Stimulated activated naive CD8-positive, alpha-beta T cell treated with anti-CD3 and anti-CD28 coated beads, Interleukin-15, Interleukin-2, amounts not matched to agents 100 ng/mL and 50 ng/mL, for 24 hours (primary cell): ENCODE measurements around the gene SLC24A5.

Experiments used
- H3K27ac Mint-ChIP-seq: one replicate; pipeline ENCODE4 v1.8.0; 2021; ENCODE audit warnings: mild to moderate bottlenecking, mixed read lengths
- H3K27me3 Mint-ChIP-seq: one replicate; pipeline ENCODE4 v1.8.0; 2021; ENCODE audit warnings: mixed read lengths
- H3K36me3 Mint-ChIP-seq: one replicate; pipeline ENCODE4 v1.8.0; 2021; ENCODE audit warnings: low read depth, mixed read lengths
- H3K4me1 Mint-ChIP-seq: one replicate; pipeline ENCODE4 v1.8.0; 2021; ENCODE audit warnings: low read depth, mixed read lengths
- H3K4me3 Mint-ChIP-seq: one replicate; pipeline ENCODE4 v1.8.0; 2021; ENCODE audit warnings: mild to moderate bottlenecking, mixed read lengths
- H3K9me3 Mint-ChIP-seq: one replicate; pipeline ENCODE4 v1.8.0; 2021; ENCODE audit warnings: mixed read lengths

SLC24A5 gene

DNA sequence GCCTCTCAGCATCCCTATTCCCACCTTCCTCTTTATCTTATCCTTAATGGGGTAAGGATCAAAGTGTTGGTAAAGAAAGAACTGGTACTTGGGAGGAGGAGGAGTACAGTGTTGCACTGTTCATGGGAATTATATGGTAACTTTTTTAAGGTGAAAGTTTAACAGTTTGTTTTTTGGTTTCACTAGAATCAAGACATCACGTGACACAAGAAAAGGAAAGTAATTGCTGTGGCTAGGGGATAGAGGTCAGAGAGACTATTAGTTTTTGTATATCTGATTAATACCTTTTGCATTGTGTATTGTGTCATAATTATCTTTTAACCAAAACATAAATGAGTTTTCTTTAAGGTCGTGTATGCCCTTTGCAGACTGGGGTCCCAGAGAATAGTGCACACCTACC lies 23.5 kb upstream of the SLC24A5 start:
- Mint-ChIP-seq H3K9me3 (no peaks in the 10 kb centered on the region), H3K4me3 (no peak overlapping the region), H3K27me3 (peaks cover 6% of the 10 kb centered on the region), H3K4me1 (no peaks in the 10 kb centered on the region), H3K36me3 (no peaks in the 10 kb centered on the region), H3K27ac (no peak overlapping the region)

DNA sequence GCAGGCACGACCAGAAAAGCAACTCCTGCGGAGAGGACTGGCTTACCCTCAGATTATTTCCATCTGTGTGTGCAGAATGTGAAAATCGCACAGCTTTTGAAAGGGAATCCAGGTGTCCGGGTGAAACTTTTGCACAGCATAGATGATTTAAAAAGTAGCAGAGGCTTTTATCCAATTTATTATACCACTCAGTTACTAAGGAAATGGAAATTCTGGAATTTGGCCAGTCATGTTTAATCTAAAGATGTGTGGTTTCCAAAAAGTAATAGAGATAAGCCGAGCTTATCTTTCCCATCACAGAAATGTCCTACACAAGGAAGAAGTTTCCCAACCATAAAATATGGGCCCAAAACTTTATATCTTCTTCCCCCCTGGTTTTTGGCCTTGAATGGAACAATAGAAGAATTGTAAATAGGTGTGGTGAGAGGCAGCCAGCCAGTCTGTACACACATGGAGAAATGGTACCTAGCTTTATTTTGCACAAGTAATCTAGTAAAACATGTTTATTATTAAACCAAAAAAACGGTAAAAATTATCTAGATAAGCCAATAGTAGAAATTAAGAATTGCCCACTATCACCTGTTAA lies 19.3 kb upstream of the SLC24A5 start:
- no peaks in the 10 kb centered on the region for H3K9me3 Mint-ChIP-seq
- H3K36me3 Mint-ChIP-seq, result no peaks in the 10 kb centered on the region
- no peak overlapping the region for H3K27ac Mint-ChIP-seq
- H3K27me3 Mint-ChIP-seq, result peaks cover 23% of the 10 kb centered on the region
- H3K4me3 Mint-ChIP-seq, result no peak overlapping the region
- H3K4me1 Mint-ChIP-seq, result no peaks in the 10 kb centered on the region

DNA sequence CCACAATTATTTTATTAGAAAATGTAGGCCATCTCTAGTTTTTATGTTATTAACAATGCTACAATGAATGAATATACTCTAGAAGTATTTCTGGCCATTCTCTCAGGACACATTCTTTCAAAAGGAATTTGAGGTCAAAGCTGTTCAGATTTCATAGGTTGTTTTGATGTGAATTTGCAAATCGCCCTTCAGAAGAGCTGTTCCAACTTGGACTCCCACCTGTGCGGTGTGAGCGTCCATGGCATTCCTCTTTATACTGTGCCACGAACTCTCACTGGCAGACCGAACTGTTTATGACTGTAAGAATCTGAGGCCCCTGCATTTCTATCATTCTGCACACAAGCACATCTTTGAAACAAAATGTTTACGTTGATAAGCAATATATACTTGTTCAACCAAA lies 18.6 kb upstream of the SLC24A5 start:
- Mint-ChIP-seq H3K4me3 (no peak overlapping the region), H3K27me3 (peaks cover 27% of the 10 kb centered on the region), H3K9me3 (no peaks in the 10 kb centered on the region)

DNA sequence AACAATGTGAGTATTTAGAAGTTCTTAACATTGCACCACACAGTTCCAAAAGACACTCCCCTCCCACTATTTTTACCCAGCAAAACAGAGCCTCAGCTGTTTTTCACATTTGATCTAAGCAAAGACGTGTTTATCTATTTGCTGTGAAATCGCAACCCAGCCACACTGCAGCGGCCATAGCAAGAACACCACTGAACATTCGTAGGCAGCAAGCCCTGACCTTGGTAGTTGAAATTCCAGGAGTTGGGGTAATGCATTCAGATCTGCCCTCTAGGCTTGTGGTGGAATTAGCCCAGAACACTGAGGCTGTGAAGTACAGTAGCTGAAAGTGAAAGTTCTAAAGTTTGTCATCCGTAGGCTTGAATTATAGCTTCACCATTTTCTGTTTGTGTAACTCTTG lies 17.1 kb upstream of the SLC24A5 start:
- Mint-ChIP-seq H3K4me1 (no peaks in the 10 kb centered on the region), H3K4me3 (no peak overlapping the region), H3K36me3 (no peaks in the 10 kb centered on the region), H3K27ac (no peak overlapping the region), H3K27me3 (peaks cover 33% of the 10 kb centered on the region), H3K9me3 (no peaks in the 10 kb centered on the region)

More for the DNA sequence above, 18.6 kb upstream of the SLC24A5 start:
- H3K27ac Mint-ChIP-seq, result no peak overlapping the region
- H3K4me1 Mint-ChIP-seq, result no peaks in the 10 kb centered on the region
- no peaks in the 10 kb centered on the region for H3K36me3 Mint-ChIP-seq

DNA sequence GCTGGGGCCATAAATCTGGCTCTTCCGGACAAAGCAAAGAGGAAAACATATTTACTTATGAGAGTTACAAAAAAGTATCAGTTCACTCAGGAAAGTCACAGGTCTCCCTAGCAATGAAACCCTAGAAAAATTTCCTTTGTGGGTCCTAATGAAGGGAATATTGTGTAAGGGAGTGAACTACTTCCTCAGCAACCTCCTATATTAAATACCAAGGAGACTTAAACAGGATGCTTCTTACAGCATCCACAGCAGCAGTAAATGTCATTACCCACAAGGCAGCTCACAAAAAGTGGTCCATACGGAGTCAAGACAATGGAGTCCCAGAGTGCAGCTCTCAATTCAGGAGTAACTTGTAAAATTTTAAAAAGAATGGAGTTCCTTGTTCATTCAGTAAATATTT lies 14.9 kb upstream of the SLC24A5 start:
- H3K36me3 Mint-ChIP-seq, result no peaks in the 10 kb centered on the region
- H3K4me1 Mint-ChIP-seq, result no peaks in the 10 kb centered on the region
- no peaks in the 10 kb centered on the region for H3K9me3 Mint-ChIP-seq
- peaks cover 37% of the 10 kb centered on the region for H3K27me3 Mint-ChIP-seq
- H3K27ac Mint-ChIP-seq, result no peak overlapping the region
- H3K4me3 Mint-ChIP-seq, result no peak overlapping the region

DNA sequence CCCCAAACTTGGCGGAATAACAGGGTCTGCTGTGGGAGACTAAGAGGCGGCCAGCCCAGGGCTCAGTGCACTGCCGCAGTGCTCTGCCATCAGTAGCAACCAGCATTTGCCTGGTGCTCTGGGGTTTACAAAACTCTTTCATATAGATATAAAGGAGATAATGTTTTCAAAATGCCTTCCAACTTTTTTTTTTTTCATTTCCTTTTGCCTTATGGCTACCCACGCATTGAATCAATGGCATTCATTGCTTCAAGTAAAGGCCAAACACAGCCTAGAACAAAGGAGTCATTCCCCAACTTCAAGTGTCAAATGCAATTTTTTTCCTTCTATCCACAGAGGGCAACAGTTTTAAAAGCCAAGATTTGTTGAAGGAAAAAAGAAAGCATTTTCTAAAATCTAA lies 11.6 kb upstream of the SLC24A5 start:
- no peaks in the 10 kb centered on the region for H3K9me3 Mint-ChIP-seq
- no peaks in the 10 kb centered on the region for H3K36me3 Mint-ChIP-seq
- peaks cover 44% of the 10 kb centered on the region for H3K27me3 Mint-ChIP-seq
- H3K4me3 Mint-ChIP-seq, result no peak overlapping the region
- no peaks in the 10 kb centered on the region for H3K4me1 Mint-ChIP-seq
- no peak overlapping the region for H3K27ac Mint-ChIP-seq

DNA sequence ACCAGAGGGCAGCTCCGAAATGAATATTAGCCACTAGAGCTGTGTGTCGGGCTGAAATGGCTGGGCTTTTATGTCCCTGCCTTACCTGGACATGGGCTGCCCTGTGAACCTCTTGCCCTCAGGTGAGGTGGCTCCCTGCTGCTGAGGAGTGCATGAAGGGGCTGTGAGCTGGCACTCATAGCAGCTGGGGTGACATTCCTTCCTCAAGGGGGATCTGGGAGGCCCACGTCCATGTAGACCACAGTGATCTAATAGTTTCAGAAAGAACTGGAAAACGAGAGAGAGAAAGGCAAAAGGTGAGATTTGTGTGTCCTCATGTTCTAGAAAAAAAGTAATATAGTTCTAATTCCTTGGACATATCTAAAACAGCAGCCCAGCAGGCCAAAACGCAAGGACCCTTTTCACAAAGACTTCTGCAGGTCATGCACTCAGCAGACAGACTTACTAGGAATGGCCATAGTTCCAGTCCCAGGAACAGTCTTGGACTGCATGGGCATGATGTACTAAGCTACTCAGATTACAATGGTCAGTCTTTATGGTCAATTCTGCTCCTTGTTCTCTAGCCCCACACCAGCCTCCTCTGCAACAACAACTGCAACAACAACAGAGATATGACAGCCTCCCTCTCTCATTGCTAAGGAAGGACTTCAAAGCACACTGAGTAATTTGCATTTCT lies 10.8 kb upstream of the SLC24A5 start:
- Mint-ChIP-seq H3K27ac (no peak overlapping the region), H3K36me3 (no peaks in the 10 kb centered on the region), H3K9me3 (no peaks in the 10 kb centered on the region), H3K27me3 (peaks cover 46% of the 10 kb centered on the region), H3K4me1 (no peaks in the 10 kb centered on the region), H3K4me3 (no peak overlapping the region)

DNA sequence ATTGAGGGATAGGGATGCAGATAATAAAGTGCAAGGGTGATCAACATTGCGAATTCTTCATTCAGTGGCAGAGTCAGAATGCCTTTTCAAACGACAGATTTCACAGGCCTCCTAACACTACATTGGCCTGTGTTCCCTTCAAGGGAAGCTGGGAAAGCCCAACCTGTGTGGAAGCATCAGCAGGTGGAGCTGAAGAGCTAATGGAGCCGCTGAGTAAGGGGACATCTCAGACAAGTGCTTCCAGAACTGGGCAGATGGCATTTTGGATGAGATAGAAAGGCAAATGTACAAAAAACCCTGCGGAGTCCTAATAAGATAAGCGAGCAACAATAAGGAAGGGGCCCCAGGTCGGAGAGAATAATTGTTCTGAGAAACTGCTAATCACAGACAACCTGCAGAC lies 8.5 kb upstream of the SLC24A5 start:
- no peak overlapping the region for H3K27ac Mint-ChIP-seq
- no peak overlapping the region for H3K4me3 Mint-ChIP-seq
- no peaks in the 10 kb centered on the region for H3K36me3 Mint-ChIP-seq
- no peaks in the 10 kb centered on the region for H3K9me3 Mint-ChIP-seq
- H3K4me1 Mint-ChIP-seq, result no peaks in the 10 kb centered on the region
- H3K27me3 Mint-ChIP-seq, result peaks cover 40% of the 10 kb centered on the region

DNA sequence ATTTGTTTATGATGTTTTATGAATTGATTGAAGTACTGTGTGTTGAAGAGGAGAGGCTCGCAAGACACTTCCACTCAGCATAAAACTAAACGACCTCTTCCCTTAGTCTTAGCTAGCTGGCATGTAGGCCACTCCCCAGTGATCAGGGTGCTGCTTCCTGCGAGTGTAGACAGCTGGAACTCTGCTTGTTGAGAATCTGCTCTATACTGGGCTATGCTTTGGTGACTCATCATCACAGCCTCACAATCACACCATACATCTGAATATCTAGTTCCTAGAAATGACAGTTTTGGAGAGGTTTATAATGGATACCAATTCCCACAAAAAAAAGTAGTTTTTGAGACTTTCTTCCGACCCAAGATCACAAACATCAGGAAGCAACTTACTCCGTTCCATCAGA lies 1.5 kb upstream of the SLC24A5 start:
- peaks cover 21% of the 10 kb centered on the region for H3K27me3 Mint-ChIP-seq
- no peaks in the 10 kb centered on the region for H3K36me3 Mint-ChIP-seq
- H3K9me3 Mint-ChIP-seq, result no peaks in the 10 kb centered on the region
- H3K27ac Mint-ChIP-seq, result no peak overlapping the region
- no peak overlapping the region for H3K4me3 Mint-ChIP-seq
- H3K4me1 Mint-ChIP-seq, result no peaks in the 10 kb centered on the region

DNA sequence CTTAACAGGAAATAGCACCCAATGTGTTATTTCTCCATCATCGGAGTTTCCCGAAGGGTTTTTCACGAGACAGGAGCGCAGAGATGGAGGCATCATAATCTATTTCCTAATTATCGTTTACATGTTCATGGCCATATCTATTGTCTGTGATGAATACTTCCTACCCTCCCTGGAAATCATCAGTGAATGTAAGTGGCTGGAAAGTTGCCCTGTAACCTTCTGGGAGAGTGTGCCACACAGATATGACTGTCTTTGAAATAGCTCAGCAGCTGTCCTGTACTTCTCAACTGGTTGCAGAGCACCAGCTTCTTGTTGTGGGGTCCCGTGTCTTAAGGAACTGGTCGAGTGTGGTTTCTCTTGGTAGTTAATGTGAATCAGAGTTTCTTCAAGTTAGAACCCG lies 1.1 kb downstream of the SLC24A5 start:
- Mint-ChIP-seq H3K36me3 (no peaks in the 10 kb centered on the region), H3K27me3 (peaks cover 13% of the 10 kb centered on the region)

DNA sequence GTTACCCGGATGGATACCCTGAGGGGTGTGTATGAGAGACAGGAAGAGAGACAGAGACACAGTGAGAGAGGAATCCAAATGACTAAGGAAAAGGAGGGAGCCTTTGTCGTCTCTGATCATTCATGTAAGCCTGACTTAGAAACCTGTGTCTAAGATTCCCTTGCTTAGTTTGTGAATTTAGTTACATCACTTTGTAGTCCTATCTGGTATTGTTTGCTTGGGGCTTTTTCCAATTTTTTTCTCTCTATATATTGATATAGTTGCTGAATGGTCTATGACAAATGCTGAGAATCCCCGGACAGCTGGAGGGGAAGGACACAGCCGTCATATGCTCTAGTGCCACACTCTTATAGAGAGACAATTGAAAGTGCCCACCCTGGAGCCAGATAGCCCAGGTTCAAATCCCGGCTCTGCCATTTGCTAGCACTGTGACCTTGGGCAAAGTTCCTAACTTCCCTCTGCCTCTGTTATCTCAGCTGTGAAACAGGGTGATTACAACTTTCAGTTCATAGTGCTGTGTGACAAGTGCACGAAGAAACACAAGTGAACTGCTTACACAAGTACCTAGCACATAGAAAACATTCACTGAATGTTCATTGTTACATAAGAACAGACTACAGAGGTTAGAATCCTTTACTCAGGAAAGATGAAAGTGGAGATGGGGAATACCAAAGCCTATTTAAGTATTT lies 6.0 kb downstream of the SLC24A5 start:
- H3K36me3 Mint-ChIP-seq, result no peaks in the 10 kb centered on the region
- no peaks in the 10 kb centered on the region for H3K9me3 Mint-ChIP-seq
- peaks cover 10% of the 10 kb centered on the region for H3K27me3 Mint-ChIP-seq
- no peaks in the 10 kb centered on the region for H3K4me1 Mint-ChIP-seq
- H3K27ac Mint-ChIP-seq, result no peak overlapping the region
- no peak overlapping the region for H3K4me3 Mint-ChIP-seq

More for the DNA sequence above, 1.1 kb downstream of the SLC24A5 start:
- H3K27ac Mint-ChIP-seq, result no peak overlapping the region
- H3K4me3 Mint-ChIP-seq, result no peak overlapping the region
- no peaks in the 10 kb centered on the region for H3K9me3 Mint-ChIP-seq
- H3K4me1 Mint-ChIP-seq, result no peaks in the 10 kb centered on the region

DNA sequence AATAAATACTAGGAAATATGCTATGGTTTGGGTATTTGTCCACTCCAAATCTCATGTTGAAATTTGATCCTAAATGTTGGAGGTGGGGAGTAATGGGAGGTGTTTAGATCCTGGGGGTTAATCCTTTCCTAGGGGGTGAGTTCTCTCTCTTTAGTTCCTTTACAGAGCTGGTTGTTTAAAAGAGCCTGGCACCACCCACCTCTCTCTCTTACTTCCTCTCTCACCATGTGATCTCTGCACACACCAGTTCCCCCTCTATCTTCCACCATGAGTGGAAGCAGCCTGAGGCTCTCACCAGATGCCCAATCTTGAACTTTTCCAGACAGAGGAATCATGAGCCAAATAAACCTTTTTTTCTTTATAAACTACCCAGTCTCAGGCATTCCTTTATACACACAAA lies 10.5 kb downstream of the SLC24A5 start:
- Mint-ChIP-seq H3K27ac (no peak overlapping the region), H3K4me3 (no peak overlapping the region), H3K36me3 (no peaks in the 10 kb centered on the region), H3K4me1 (no peaks in the 10 kb centered on the region), H3K9me3 (no peaks in the 10 kb centered on the region), H3K27me3 (peaks cover 4% of the 10 kb centered on the region)

DNA sequence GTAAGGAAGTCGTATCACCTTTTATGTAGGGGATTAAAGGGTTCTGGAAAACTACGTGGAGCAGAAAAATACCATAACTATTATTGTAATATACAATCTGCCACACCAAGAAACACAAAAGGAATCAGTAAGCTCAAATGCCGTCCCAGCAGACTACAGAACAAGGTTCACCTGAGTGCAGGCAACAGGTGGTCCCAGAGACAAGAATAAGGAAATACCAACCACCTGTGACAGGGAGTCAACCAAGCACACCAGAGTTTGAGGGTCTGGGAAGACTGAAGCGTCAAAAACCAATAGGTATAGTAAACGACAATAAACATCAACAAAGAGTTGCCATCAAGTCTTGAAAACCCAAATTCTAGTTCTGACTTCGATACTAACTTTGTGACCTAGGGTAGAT lies 12.1 kb downstream of the SLC24A5 start:
- Mint-ChIP-seq H3K4me1 (no peaks in the 10 kb centered on the region), H3K27me3 (no peaks in the 10 kb centered on the region), H3K9me3 (no peaks in the 10 kb centered on the region), H3K36me3 (no peaks in the 10 kb centered on the region), H3K27ac (no peak overlapping the region), H3K4me3 (no peak overlapping the region)

DNA sequence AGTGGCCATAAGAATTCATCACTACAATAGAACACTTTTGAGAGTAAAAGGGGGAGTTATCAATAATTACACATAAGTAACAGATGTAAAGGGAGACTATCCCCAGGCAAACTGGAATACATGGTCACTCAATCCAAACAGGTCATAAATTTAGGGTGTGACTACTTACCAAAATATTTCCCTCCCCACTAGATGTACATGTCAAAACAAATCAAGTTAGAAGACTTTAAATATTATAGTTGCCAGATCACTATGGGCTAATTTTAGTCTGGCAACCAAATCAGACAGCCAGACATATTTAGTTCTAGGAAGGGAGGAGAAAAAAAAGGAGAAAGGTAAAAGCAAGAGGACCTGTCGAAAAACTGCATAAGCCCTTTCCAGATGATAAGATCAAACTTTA lies 23.1 kb downstream of the SLC24A5 start:
- no peak overlapping the region for H3K4me3 Mint-ChIP-seq

DNA sequence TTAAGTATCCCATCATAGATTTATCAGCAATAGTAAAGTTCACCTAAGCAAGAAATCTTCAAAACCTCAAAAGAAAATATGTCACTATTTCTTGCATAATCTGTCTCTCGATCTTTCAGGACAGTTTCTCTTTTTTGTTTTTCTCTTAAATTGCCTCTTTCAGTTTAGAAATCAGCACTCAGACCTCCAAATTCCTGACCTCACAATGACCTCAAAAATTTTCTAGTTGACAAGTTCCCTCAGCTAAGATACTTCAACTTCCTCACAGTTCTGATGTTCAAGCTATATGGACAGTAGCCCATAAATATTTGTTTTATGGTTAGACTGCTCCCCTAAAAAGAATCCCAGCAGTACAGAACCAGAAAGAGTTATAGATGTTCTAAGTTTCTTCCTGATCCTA lies 24.1 kb downstream of the SLC24A5 start:
- H3K27me3 Mint-ChIP-seq, result no peaks in the 10 kb centered on the region
- no peak overlapping the region for H3K27ac Mint-ChIP-seq
- H3K36me3 Mint-ChIP-seq, result peaks cover 20% of the 10 kb centered on the region
- no peak overlapping the region for H3K4me3 Mint-ChIP-seq
- no peaks in the 10 kb centered on the region for H3K4me1 Mint-ChIP-seq
- no peaks in the 10 kb centered on the region for H3K9me3 Mint-ChIP-seq

More for the DNA sequence above, 23.1 kb downstream of the SLC24A5 start:
- Mint-ChIP-seq H3K4me1 (no peaks in the 10 kb centered on the region), H3K9me3 (no peaks in the 10 kb centered on the region), H3K27me3 (no peaks in the 10 kb centered on the region), H3K27ac (no peak overlapping the region), H3K36me3 (peaks cover 13% of the 10 kb centered on the region)
